ENCODE data around the gene BRAP. TPM values are rescaled to one million over a fixed set of nuclear protein-coding genes. Genes with fewer than 3 reads are reported as not detected.

BRAP gene
- polyA plus RNA-seq, 1 donor (not counting 4 experiments of a cell fraction or from before 2014, with no cell fraction given) = 19.5 TPM

DNA sequence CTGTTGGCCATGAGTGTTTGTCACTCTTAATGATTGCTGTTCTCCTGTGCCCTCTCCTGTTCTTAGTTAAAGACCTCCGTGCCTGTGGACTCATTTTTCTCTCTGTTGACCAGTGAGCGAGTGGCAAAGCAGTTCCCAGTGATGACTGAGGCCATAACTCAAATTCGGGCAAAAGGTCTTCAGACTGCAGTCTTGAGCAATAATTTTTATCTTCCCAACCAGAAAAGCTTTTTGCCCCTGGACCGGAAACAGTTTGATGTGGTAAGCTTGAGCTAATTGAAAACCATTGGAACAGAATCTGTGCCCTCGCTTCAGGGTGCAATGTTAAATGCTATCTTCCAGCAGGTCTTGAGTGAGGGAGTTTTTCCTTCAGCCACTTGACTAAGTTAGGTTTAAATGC, 19.9 kb upstream of the BRAP start:
- Histone ChIP-seq H3K4me3 (ENCODE audit: control insufficient read depth in 2 of 3, extremely low read depth in 1 of 3, insufficient read depth in 2 of 3, low read depth in 1 of 3, low read length in 3 of 3) (no peak overlapping the region), H3K4me2 (ENCODE audit: control insufficient read depth, extremely low read depth, insufficient read depth, low read depth, low read length) (no peak overlapping the region), H3K4me1 (ENCODE audit: control insufficient read depth, extremely low read depth, insufficient read depth, low read length) (no peaks in the 10 kb centered on the region), H3K27ac (ENCODE audit: control insufficient read depth, insufficient read depth, low read length) (no peak overlapping the region), H3K27me3 (ENCODE audit: control insufficient read depth, extremely low read depth, insufficient read depth, low read length) (no peaks in the 10 kb centered on the region), H2AFZ (ENCODE audit: control insufficient read depth, low read length) (no peak overlapping the region), H3K9me3 (ENCODE audit: control insufficient read depth, low read depth, low read length) (no peaks in the 10 kb centered on the region), H3K79me2 (ENCODE audit: control insufficient read depth, insufficient read depth, low read length) (no peaks in the 10 kb centered on the region), H3K9ac (ENCODE audit: control insufficient read depth, extremely low read depth, insufficient read depth, low read length) (no peak overlapping the region), H3K9me1 (ENCODE audit: control insufficient read depth, extremely low read depth, insufficient read depth, low read length) (no peaks in the 10 kb centered on the region), H3K36me3 (ENCODE audit: control insufficient read depth in 2 of 2, extremely low read depth in 1 of 2, insufficient read depth in 2 of 2, low read length in 2 of 2) (peaks cover 15 to 19% of the 10 kb centered on the region in 2 experiments), H4K20me1 (ENCODE audit: control insufficient read depth, extremely low read depth, insufficient read depth, low read length) (no peaks in the 10 kb centered on the region)
- no peak for TF ChIP-seq EZH2 (IDR thresholded peaks at IDR 0.05; ENCODE audit: low read length)
- TF ChIP-seq, protein P1, sequence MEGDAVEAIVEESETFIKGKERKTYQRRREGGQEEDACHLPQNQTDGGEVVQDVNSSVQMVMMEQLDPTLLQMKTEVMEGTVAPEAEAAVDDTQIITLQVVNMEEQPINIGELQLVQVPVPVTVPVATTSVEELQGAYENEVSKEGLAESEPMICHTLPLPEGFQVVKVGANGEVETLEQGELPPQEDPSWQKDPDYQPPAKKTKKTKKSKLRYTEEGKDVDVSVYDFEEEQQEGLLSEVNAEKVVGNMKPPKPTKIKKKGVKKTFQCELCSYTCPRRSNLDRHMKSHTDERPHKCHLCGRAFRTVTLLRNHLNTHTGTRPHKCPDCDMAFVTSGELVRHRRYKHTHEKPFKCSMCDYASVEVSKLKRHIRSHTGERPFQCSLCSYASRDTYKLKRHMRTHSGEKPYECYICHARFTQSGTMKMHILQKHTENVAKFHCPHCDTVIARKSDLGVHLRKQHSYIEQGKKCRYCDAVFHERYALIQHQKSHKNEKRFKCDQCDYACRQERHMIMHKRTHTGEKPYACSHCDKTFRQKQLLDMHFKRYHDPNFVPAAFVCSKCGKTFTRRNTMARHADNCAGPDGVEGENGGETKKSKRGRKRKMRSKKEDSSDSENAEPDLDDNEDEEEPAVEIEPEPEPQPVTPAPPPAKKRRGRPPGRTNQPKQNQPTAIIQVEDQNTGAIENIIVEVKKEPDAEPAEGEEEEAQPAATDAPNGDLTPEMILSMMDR (optimal IDR thresholded peaks at IDR 0.05 in 1 of 3, IDR thresholded peaks at IDR 0.05 in 1 of 3, conservative IDR thresholded peaks at IDR 0.05 in 1 of 3; ENCODE audit: extremely low read depth in 1 of 3, insufficient read depth in 2 of 3, low read length in 3 of 3) = no peak
- DNase-seq (ENCODE audit: low read depth, low spot score) (no peak), FAIRE-seq (no peak)
- dilution Hi-C loops (cut with MboI; ENCODE audit: extremely low pct_ligation_motif_present, low sequenced_read_pairs) = no loop called here

DNA sequence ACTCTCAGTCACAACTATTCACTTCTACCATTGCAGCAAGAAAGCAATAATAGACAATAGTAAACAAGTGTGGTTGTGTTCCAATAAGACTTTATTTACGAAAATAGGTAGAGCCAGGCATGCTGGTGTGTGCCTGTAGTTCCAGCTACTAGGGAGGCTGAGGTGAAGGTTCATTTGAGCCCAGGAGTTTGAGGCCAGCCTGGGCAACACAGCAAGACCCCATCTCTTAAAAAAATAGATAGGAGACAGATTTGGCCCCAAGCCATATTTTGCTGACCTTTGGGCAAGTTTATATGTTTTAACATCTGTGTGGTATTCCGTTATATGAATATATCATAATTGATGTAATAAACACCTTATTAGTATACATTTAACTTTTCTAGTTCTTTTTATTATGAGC, 14.2 kb upstream of the BRAP start:
- TF ChIP-seq, protein P1 (optimal IDR thresholded peaks at IDR 0.05 in 1 of 3, IDR thresholded peaks at IDR 0.05 in 1 of 3, conservative IDR thresholded peaks at IDR 0.05 in 1 of 3; ENCODE audit: extremely low read depth in 1 of 3, insufficient read depth in 2 of 3, low read length in 3 of 3) = no peak
- no peak for TF ChIP-seq EZH2 (IDR thresholded peaks at IDR 0.05; ENCODE audit: low read length)
- H2AFZ ChIP-seq (ENCODE audit: control insufficient read depth, low read length) = no peak overlapping the region
- FAIRE-seq (no peak), DNase-seq (ENCODE audit: low read depth, low spot score) (no peak)
- H3K36me3 ChIP-seq (ENCODE audit: control insufficient read depth in 2 of 2, extremely low read depth in 1 of 2, insufficient read depth in 2 of 2, low read length in 2 of 2) = peaks cover 7 to 13% of the 10 kb centered on the region in 2 experiments
- H3K9me3 ChIP-seq (ENCODE audit: control insufficient read depth, low read depth, low read length) = no peaks in the 10 kb centered on the region
- no peaks in the 10 kb centered on the region for H3K27me3 ChIP-seq (ENCODE audit: control insufficient read depth, extremely low read depth, insufficient read depth, low read length)
- no peak overlapping the region for H3K9ac ChIP-seq (ENCODE audit: control insufficient read depth, extremely low read depth, insufficient read depth, low read length)
- no peaks in the 10 kb centered on the region for H3K9me1 ChIP-seq (ENCODE audit: control insufficient read depth, extremely low read depth, insufficient read depth, low read length)
- H3K27ac ChIP-seq (ENCODE audit: control insufficient read depth, insufficient read depth, low read length) = no peak overlapping the region
- dilution Hi-C loops (cut with MboI; ENCODE audit: extremely low pct_ligation_motif_present, low sequenced_read_pairs) = no loop called here
- H3K79me2 ChIP-seq (ENCODE audit: control insufficient read depth, insufficient read depth, low read length) = no peaks in the 10 kb centered on the region
- H3K4me1 ChIP-seq (ENCODE audit: control insufficient read depth, extremely low read depth, insufficient read depth, low read length) = no peaks in the 10 kb centered on the region
- no peak overlapping the region for H3K4me3 ChIP-seq (ENCODE audit: control insufficient read depth in 2 of 3, extremely low read depth in 1 of 3, insufficient read depth in 2 of 3, low read depth in 1 of 3, low read length in 3 of 3)
- H3K4me2 ChIP-seq (ENCODE audit: control insufficient read depth, extremely low read depth, insufficient read depth, low read depth, low read length) = no peak overlapping the region
- H4K20me1 ChIP-seq (ENCODE audit: control insufficient read depth, extremely low read depth, insufficient read depth, low read length) = no peaks in the 10 kb centered on the region

Data from keratinocyte (primary cell).